Activated CD4-positive, alpha-beta T cell treated with anti-CD3 and anti-CD28 coated beads for 36 hours (primary cell): ENCODE results near the gene C10orf71. TPM values are rescaled to one million over a fixed set of nuclear protein-coding genes. Genes with fewer than 3 reads are reported as not detected.

Experiments used
- ATAC-seq: fragments of 200-7000 bp; cut with Tn5 transposase; one replicate; pipeline ENCODE4 v1.10.0; 2021; ENCODE audit warnings: mild to moderate bottlenecking, moderate library complexity
- CTCF ChIA-PET: fragments of 350-600 bp; sonication (Branson Sonifier 250); formaldehyde crosslinking; loops from one replicate; lab custom pipeline; 2021; ENCODE audit warnings: antibody characterized with exemption; lab: Charles Lee
- POLR2A ChIA-PET: fragments of 350-600 bp; sonication (Branson Sonifier 250); formaldehyde crosslinking; loops from one replicate; lab custom pipeline; 2021; ENCODE audit warnings: antibody characterized with exemption, inconsistent platforms; lab: Charles Lee
- DNase-seq: peaks from one replicate; pipeline ENCODE4 v3.0.0-alpha.2; 2020
- H3K27ac Mint-ChIP-seq: one replicate; pipeline ENCODE4 v1.8.0; 2021; ENCODE audit warnings: mixed read lengths
- H3K27me3 Mint-ChIP-seq: one replicate; pipeline ENCODE4 v1.8.0; 2021; ENCODE audit warnings: mixed read lengths
- H3K36me3 Mint-ChIP-seq: one replicate; pipeline ENCODE4 v1.8.0; 2021; ENCODE audit warnings: low read depth, mixed read lengths
- H3K4me1 Mint-ChIP-seq: one replicate; pipeline ENCODE4 v1.8.0; 2021; ENCODE audit warnings: mixed read lengths
- H3K4me3 Mint-ChIP-seq: one replicate; pipeline ENCODE4 v1.8.0; 2021; ENCODE audit warnings: mild to moderate bottlenecking, moderate library complexity, mixed read lengths
- H3K9me3 Mint-ChIP-seq: one replicate; pipeline ENCODE4 v1.8.0; 2021; ENCODE audit warnings: low read depth, mixed read lengths
- intact Hi-C, 2 experiments: fragments of 100-400 bp; cut with DNase I in 1 of 2; cut with micrococcal nuclease in 1 of 2; formaldehyde crosslinking; loops; one replicate each; pipeline versions ENCODE4 v1.14.2 to v1.15.1; 2022 to 2024; cut with DNase I, micrococcal nuclease
- total RNA-seq, 2 experiments: library from RNA; stranded (reverse); gene quantifications; one replicate each; pipeline ENCODE4 v1.2.3, GENCODE V29; 2021

C10orf71 gene
- total RNA-seq, 2 experiments from 2014 or later, result not detected

GRCh38 chr10:49365675-49366415, 66.9 kb downstream of the C10orf71 start:
- ChIA-PET CTCF (no interaction called here), POLR2A (no interaction called here)
- no peak for DNase-seq
- H3K9me3 Mint-ChIP-seq, result no peaks in the 10 kb centered on the region
- no peak overlapping the region for H3K4me3 Mint-ChIP-seq
- H3K36me3 Mint-ChIP-seq, result no peaks in the 10 kb centered on the region
- no peaks in the 10 kb centered on the region for H3K27me3 Mint-ChIP-seq
- H3K27ac Mint-ChIP-seq, result no peak overlapping the region
- intact Hi-C loops, result no loop called here
- no peaks in the 10 kb centered on the region for H3K4me1 Mint-ChIP-seq
- ATAC-seq, result no peak

GRCh38 chr10:49366460-49366859, 67.5 kb downstream of the C10orf71 start:
- intact Hi-C loops, result no loop called here
- no peaks in the 10 kb centered on the region for H3K9me3 Mint-ChIP-seq
- no peaks in the 10 kb centered on the region for H3K4me1 Mint-ChIP-seq
- no peak overlapping the region for H3K27ac Mint-ChIP-seq
- ChIA-PET POLR2A (no interaction called here), CTCF (interaction anchor here (0.6 kb wide), 1 partner anchor 42 kb away, joined by 3 read pairs; no protein-coding TSS in a partner anchor)
- no peak for DNase-seq
- H3K27me3 Mint-ChIP-seq, result no peaks in the 10 kb centered on the region
- no peak for ATAC-seq
- no peaks in the 10 kb centered on the region for H3K36me3 Mint-ChIP-seq
- no peak overlapping the region for H3K4me3 Mint-ChIP-seq

- Mint-ChIP-seq H3K4me3 (no peak overlapping the region), H3K9me3 (no peaks in the 10 kb centered on the region), H3K27ac (no peak overlapping the region), H3K4me1 (no peaks in the 10 kb centered on the region), H3K36me3 (no peaks in the 10 kb centered on the region), H3K27me3 (peaks cover 3% of the 10 kb centered on the region)
- DNase-seq (no peak), ATAC-seq (no peak)
- intact Hi-C loops, result no loop called here
- ChIA-PET POLR2A (no interaction called here), CTCF (interaction anchor here (0.6 kb wide), 1 partner anchor 634 kb away, joined by 3 read pairs; no protein-coding TSS in a partner anchor)
These were observed 68.6 kb downstream of the C10orf71 start for GRCh38 chr10:49367600-49367999.

- Mint-ChIP-seq H3K27ac (no peak overlapping the region), H3K4me1 (no peaks in the 10 kb centered on the region), H3K36me3 (no peaks in the 10 kb centered on the region), H3K27me3 (peaks cover 3% of the 10 kb centered on the region), H3K4me3 (no peak overlapping the region), H3K9me3 (no peaks in the 10 kb centered on the region)
- DNase-seq, result no peak
- intact Hi-C loops, result no loop called here
- ChIA-PET CTCF (no interaction called here), POLR2A (no interaction called here)
- no peak for ATAC-seq
These were observed 69.3 kb downstream of the C10orf71 start for GRCh38 chr10:49368256-49368655.

GRCh38 chr10:49369216-49370162, 70.5 kb downstream of the C10orf71 start:
- DNase-seq (no peak), ATAC-seq (no peak)
- intact Hi-C loops, result no loop called here
- Mint-ChIP-seq H3K9me3 (no peaks in the 10 kb centered on the region), H3K4me1 (no peaks in the 10 kb centered on the region), H3K36me3 (no peaks in the 10 kb centered on the region), H3K27ac (no peak overlapping the region), H3K27me3 (peaks cover 3% of the 10 kb centered on the region), H3K4me3 (no peak overlapping the region)
- CTCF ChIA-PET, result no interaction called here
- POLR2A ChIA-PET, result no interaction called here

GRCh38 chr10:49370326-49371100, 71.5 kb downstream of the C10orf71 start:
- ATAC-seq, result no peak
- H3K27ac Mint-ChIP-seq, result no peak overlapping the region
- ChIA-PET CTCF (no interaction called here), POLR2A (no interaction called here)
- no peaks in the 10 kb centered on the region for H3K36me3 Mint-ChIP-seq
- DNase-seq, result no peak
- no peaks in the 10 kb centered on the region for H3K4me1 Mint-ChIP-seq
- no peaks in the 10 kb centered on the region for H3K9me3 Mint-ChIP-seq
- H3K27me3 Mint-ChIP-seq, result peaks cover 6% of the 10 kb centered on the region
- intact Hi-C loops, result no loop called here
- no peak overlapping the region for H3K4me3 Mint-ChIP-seq

- no peaks in the 10 kb centered on the region for H3K36me3 Mint-ChIP-seq
- H3K9me3 Mint-ChIP-seq, result no peaks in the 10 kb centered on the region
- no peak for ATAC-seq
- H3K4me3 Mint-ChIP-seq, result no peak overlapping the region
- CTCF ChIA-PET, result no interaction called here
- no peaks in the 10 kb centered on the region for H3K4me1 Mint-ChIP-seq
- no peak overlapping the region for H3K27ac Mint-ChIP-seq
- no peak for DNase-seq
- POLR2A ChIA-PET, result no interaction called here
- peaks cover 8% of the 10 kb centered on the region for H3K27me3 Mint-ChIP-seq
- intact Hi-C loops, result no loop called here
These were observed 73.0 kb downstream of the C10orf71 start for GRCh38 chr10:49371967-49372366.

- Mint-ChIP-seq H3K27me3 (peaks cover 8% of the 10 kb centered on the region), H3K9me3 (no peaks in the 10 kb centered on the region), H3K36me3 (no peaks in the 10 kb centered on the region), H3K4me1 (no peaks in the 10 kb centered on the region), H3K4me3 (no peak overlapping the region), H3K27ac (no peak overlapping the region)
- no peak for DNase-seq
- intact Hi-C loops, result no loop called here
- ChIA-PET POLR2A (no interaction called here), CTCF (no interaction called here)
- no peak for ATAC-seq
These were observed 74.4 kb downstream of the C10orf71 start for GRCh38 chr10:49373361-49373760.

- ATAC-seq (no peak), DNase-seq (no peak)
- Mint-ChIP-seq H3K4me1 (no peaks in the 10 kb centered on the region), H3K9me3 (no peaks in the 10 kb centered on the region), H3K27me3 (peaks cover 8% of the 10 kb centered on the region), H3K4me3 (no peak overlapping the region), H3K27ac (no peak overlapping the region), H3K36me3 (no peaks in the 10 kb centered on the region)
- ChIA-PET POLR2A (no interaction called here), CTCF (no interaction called here)
- intact Hi-C loops, result no loop called here
These were observed 75.8 kb downstream of the C10orf71 start for GRCh38 chr10:49374740-49375139.

- no peak overlapping the region for H3K4me3 Mint-ChIP-seq
- H3K9me3 Mint-ChIP-seq, result no peaks in the 10 kb centered on the region
- peaks cover 8% of the 10 kb centered on the region for H3K27me3 Mint-ChIP-seq
- ChIA-PET CTCF (no interaction called here), POLR2A (no interaction called here)
- H3K36me3 Mint-ChIP-seq, result no peaks in the 10 kb centered on the region
- no peak for ATAC-seq
- H3K27ac Mint-ChIP-seq, result no peak overlapping the region
- DNase-seq, result no peak
- intact Hi-C loops, result no loop called here
- no peaks in the 10 kb centered on the region for H3K4me1 Mint-ChIP-seq
These were observed 76.6 kb downstream of the C10orf71 start for GRCh38 chr10:49375611-49376010.
